Measurements from ENCODE around the gene GCA.

GCA gene

DNA sequence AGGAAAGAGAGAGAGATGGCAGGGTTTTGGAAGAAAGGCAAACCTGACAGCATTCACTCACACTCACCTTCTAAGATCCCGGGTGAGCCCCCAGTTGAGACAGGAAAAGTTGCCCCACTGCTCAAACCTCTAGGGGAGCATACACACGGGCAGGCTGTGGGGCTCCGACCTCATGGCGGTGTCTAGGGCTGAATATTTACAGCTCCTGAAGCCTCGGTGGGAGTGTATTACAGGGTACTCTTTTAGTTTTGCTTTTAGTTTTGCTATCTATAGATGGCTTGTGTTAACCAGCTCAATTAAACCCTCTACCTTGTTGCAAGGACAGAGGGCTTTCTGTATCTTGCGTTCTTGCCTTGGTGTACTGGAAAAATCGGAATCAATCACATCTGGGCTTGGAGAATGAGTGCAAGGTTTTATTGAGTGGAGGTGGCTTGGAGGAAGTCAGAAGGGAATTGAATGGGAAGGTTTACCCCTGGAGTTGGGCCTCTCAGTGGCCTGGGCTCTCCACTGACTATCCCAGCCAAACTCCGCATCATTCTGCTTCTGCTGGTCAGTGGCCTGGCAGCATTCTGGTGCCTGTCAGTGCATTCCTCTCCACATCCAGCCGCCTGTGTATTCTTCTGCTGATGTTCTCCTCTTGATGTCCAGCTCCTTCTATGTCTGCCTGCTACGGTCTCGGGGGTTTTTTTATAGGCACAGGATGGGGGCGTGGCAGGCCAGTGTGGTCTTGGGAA is 15.3 kb upstream of the GCA start:
- DNase-seq (ENCODE audit: low read depth), result no peak

DNA sequence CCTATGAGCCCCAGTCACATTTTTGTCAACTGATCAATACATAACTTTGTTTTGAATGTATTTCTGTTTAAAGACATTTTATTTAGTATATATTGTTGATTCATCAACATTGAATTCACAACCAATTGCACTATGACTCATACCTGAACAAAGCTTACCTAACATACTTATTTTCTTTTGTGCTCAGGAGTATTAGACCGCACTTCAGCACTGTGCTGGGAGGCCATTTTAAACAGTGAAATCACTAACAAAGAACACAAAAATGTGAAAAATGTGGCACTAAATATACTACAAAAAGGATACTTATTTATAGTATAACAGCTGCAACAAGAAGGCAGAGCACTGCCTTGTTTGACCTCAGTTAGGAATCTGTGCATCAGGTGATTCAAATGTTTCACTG is 13.1 kb upstream of the GCA start:
- no peak for DNase-seq (ENCODE audit: low read depth)

DNA sequence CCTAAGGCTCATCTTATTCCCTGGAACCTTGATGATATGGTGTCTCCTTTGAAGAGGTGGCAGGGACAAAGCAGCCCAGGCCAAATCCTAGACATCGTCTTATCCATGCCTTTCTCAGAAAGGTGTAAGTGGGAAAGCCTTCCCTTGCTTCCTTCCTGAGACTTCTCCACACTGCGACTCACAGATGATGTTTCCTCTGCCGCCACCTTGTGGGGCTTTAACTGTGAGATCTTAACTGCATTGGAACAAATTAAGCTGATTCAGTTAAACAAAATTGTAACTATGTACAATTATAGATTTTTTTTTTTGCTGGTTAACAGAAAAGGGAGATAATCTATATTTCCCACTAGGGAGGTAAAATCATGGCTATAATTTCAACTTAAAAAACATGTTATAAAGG is 10.0 kb upstream of the GCA start:
- no peak for DNase-seq (ENCODE audit: low read depth)

DNA sequence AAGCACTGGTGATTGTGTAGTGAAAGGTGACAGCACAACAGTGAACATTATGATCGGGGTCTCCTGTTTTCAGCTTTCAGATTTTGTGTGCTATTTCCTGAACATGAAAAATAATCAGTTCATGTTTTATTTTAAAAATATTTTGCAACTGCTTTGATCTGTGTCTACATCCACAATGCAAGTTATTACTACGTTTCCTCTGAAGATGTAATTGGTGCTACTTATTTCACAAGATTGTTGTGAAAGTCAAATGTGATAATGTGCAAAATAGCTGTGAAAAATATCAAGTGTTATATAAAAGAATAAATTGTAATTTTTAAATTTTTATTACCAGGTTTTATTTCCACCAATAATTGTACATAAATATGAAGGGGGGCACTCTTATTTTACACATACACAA is 6.1 kb upstream of the GCA start:
- DNase-seq (ENCODE audit: low read depth), result no peak

DNA sequence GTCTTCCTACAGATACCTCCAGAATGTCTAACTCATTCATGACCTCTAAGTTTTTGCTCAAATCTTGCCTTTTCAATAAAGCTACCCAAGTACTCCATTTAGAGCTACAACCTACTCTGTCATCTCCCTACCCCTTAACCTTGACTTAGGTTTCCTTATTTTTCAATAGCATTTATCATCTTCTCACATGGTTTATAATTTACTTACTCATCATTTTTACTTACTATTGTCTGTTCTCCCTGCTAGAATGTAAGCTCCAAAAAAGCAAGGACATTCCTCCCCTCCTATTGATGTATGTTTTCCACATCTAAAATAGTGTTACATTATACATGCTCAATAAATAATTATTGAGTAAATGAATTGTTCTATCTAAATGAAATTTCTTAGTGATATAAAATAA is 3.1 kb upstream of the GCA start:
- no peak for DNase-seq (ENCODE audit: low read depth)

DNA sequence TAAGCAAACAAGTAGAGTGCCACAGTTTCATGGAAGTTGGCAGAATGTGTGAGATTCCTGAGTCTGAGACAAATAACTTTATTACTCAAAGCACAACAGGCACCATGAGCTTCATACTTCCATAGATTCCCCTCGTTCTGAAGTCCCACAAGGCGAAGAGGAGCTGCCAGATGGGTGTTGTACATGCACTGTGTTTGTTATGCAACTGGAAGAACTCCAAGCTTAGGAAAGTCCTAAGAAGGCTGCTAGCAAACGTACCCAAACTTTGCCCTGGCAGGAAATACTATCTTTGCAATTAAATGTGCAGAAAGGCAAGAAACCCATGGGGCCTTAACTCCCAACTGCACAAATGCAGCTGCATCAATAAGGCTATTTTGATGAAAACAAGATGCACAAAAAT is 1.6 kb upstream of the GCA start:
- no peak for DNase-seq (ENCODE audit: low read depth)

DNA sequence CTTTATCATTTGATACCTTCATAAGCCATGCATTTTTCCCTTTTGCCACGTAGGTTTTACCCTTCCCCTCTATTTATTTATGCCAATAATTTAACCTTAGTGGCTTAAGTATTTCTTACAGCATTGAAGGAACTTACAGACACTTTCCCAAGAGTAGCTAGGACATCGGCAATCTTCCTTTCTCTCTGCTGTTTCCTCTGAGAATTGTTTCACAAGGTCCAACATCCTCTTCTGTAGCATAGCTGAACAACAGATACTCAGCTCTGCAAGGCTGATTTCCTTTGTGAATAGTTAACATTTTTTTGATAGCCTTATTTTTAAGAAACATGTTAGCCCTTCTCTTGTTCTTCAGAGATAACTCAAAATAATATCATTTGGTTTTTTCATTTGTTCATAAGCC is 1.1 kb upstream of the GCA start:
- DNase-seq (ENCODE audit: low read depth), result no peak

DNA sequence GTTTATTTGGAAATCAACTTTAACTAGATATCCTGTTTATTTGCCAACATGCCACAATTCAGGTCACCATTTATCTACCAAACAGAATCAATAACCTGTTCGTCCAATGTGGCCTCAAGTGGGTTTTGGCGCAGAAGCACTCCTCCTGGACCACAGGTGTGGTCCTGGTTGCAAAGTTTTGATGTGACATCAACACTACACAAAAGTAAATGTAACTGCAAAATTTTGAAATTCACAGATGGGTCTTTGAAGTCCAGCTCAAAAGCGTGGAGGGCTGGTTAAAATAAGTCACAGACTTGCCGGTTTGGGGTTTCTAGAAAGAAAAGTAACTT is 474 bp upstream of the GCA start:
- DNase-seq (ENCODE audit: low read depth), result no peak

DNA sequence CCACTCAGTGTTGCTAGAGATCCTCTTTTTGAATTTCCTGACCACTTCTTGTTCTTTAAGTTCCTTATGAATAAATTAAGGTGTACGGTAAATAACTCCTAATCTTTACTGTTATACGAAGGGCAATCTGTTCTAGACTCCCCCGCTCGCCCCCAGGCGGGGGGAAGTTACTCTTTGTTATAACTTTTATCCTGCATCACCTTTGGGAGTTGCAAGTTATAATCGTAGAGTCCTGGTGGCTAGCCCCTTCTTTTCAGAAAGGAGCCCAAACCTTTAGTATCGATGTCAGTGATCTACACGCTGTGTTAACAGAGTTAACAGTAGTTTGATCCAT is 652 bp downstream of the GCA start:
- DNase-seq (ENCODE audit: low read depth), result no peak

DNA sequence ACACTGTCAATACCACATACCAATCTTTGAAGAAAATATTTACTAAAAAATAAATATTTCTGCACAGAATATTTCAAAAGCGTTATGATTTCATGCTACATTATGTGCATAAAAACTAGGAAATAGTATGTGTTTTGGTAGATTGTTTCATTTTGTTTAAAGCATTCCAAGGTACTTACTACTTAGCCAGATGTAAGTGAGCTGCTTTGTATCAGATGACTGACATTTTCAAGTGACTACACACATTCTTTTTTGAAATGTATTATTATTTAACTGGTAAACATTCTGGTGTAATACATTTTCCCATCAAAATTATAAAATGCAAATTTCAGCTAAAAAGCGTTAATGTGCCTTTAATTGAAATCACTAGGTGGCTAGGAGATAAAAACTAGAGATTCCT is 21.5 kb downstream of the GCA start:
- DNase-seq (ENCODE audit: low read depth), result no peak

DNA sequence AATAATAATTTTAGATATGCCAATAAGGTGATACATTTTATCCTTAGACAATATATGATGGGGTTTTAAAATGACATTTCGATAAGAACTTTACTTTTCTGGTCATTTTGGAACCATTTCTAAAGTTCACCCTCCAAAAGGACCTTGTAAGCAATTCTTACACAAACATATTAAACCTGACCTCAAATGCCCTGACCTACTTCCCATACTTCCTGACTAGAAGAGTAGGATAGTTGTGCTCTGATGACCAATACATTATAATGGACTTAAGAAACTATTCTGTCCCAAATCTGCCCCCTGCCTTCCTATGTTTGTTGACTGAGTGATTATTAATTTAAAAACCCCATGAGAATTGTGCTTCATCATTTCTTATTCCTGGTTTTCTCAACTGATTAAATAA is 24.6 kb downstream of the GCA start:
- no peak for DNase-seq (ENCODE audit: low read depth)

DNA sequence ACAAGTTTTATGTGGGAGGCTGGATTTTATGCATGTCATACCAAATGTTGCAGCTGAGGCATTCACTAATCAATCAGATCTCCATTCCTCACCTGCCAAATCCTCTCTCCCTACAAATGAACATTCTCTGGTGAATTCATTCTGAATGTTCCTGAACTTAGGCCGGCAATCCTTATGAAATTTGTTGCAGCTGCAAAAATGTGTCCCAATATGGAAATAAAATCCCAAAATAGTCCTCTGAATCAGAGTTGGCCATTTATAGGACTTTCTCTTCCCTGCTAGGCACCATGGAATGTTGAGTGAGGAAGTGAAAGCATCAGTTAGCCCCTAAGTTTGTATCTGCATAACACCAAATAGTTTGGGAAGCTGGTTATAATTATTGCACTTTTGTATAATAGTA is 25.6 kb downstream of the GCA start:
- DNase-seq (ENCODE audit: low read depth), result no peak

DNA sequence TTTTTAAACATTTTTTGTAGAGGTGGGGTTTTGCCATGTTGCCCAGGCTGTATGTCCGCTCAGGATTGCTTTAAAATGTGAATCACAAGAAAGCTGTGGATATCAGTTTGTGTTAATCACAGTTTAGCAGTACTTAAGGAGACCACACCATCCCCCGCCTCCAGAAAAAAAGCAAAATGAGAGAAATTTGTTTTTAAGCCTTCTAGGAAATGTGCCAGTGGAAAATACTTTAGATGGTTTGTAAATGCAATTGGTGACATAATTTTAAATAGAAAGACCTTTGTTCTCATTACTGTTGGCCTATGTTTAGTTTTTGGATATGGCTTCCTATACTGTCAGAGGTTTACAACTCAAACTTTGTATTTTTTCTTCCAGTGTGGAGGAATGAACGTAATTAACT is 27.0 kb downstream of the GCA start:
- DNase-seq (ENCODE audit: low read depth), result no peak

DNA sequence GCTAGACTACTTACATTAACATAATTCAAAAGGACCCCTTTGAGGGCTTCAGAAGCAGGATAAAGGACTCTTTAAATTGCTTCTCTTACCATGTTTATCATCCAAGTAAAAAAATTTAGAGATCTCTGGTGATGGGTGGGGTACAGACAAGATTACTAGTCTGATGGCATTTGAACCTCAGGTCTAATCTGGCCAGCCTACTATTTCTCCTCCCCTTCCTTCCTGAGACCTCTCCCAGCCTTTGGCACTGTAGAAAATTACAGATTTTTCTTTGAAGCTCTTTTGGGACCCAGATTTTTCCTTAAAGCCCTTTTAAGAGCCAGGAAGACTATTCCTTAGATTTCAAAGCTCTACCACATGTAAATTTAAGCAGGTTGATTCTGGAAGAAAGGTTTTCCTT is 28.9 kb downstream of the GCA start:
- DNase-seq (ENCODE audit: low read depth), result no peak

DNA sequence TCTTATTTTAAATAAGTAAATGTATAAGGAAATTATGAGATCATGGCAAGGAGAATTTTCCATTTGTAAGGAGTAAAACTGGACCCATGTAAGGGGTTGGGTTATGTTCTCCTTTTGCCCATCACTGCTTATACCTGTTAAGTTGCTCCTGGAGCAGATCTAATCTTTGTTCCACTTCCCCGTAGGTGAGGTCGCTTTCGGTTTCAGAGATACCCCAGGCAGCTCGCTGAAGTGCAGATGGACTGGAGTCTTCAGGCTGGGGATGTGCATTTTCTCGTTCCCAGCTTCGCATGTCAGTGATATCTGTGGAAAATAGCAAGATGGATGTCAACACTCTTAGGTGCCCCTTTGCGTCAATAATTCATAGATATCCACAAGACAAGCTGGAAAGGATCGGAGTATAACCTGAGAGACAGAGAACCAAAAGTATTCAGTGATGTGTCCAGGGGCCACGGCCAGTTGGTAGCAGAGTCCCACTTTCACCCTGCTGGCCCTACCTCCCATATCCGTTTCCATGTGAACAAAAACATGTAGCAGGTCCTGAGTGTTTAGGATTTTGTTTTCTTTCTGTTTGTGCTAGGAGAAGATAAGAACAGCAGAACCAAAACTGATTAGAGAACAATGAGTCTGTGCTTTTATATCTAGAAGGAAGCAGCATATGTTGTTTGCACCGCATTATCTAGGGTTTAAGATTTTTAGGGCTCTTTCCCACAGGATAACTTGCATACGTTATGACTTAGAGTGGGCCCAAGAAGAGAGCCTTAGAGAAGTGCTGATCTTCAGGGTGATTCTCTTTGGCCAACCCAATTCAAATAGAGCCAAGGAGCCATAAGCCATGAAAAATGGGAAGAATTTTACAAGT is 36.0 kb downstream of the GCA start:
- DNase-seq (ENCODE audit: low read depth), result no peak

DNA sequence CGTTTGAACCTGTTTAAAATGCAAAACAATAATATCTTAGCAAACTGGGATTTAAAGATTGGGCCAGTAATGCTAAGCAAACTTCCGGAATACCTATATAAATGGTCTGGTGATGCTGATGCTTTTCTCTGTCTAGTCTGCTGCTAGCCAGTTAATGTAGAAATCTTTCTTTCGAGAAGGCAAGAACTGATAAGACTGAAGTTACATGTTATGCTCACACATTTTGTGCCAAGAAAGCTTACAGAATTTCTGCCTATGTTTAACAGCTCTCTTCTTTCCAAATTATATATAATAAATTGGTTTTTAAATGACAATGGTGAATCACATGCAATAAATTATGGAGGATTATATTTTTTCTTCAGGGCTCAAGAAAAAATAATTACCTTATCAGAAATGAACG is 37.9 kb downstream of the GCA start:
- no peak for DNase-seq (ENCODE audit: low read depth)

DNA sequence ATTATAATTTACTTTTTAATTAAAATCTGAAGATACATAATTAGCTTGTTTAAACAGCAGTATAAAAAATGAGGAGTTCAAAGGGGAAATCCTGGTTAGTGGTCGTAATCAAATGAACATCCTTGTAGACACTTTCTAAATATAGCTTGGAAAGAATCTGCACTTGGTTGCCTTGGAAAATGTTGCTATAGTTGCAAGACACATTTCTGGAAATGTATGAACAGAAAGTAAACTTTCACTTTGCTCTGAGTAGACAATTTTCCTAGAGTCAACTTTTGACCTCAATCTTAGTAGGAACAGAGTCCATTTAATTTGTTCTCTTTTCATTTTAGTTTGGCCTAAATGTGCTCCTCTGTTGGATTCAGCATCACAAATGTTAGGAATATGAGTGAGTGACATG is 38.3 kb downstream of the GCA start:
- DNase-seq (ENCODE audit: low read depth), result no peak

DNA sequence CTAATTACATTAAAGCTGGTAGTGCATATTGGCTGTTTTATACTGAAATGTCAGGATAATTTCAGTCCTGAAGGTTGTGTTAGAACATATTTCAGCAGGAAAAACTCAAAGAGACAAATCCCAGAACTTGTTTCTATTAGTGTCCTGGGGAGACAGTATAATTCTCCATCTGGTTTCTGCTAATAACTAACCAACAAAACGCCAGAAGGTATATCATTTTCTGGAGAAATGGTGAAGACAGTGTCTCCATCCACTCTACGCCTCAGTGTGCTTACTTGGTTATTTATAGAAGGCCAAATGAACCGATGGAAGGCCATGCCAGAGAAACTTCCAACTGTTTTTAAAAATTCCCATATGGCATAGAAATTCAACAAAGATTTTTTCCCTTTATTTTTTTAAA is 41.6 kb downstream of the GCA start:
- DNase-seq (ENCODE audit: low read depth), result no peak

DNA sequence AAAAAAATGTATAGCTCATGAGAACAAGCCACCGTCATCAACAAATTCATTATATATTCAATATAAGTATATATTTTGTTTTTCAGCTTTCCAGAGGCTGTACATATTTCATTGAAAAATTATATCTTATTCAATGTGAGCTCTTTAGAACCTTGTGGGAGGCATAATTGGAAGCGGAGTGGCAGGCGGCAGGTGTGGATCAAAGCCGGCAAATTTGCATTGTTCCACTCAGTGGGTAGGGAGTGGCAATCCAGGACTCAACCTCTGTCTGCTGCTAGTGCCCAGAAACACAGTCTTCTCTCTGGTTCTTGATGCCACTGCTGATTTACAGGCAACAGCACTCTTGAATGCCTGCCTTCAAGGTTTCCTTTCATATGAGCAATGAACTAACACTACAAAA is 46.9 kb downstream of the GCA start:
- no peak for DNase-seq (ENCODE audit: low read depth)

DNA sequence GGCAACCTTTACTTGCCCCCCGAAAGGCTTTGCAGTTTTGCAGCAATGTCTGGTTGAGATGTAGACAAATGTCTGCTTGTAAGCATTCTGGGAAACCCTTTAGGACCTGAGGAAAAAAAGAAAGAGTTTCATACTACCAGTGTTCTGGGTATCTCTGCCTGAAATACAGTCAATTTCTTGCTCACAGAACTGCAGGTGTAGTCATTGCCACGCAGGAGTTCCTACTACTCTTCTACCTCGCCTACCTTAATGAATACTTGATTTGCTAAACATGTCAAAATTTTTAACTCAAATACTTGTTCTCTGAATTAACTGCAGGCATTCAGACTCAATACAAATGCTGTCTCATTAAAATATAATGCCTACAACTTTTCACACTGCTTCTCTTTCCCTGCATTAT is 56.4 kb downstream of the GCA start:
- DNase-seq (ENCODE audit: low read depth), result no peak

DNA sequence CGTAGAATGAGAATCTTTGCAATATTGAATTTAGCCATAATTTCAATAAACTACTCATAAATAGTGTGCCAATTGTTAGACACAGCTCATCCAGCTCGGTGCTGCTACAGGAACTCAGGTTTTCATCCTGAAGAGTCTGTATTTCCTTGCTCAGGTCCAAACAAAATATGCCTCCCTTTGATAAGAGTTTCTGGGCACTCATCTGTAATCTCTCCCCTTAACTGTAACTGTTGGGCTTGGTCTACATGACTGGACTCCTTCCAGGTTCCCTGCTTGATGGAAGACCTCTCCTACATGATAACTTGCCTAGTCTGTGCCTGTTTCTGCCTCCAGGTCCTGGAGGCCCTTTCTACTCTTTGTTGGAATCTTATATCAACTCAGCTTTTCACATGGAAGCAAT is 57.9 kb downstream of the GCA start:
- no peak for DNase-seq (ENCODE audit: low read depth)

DNA sequence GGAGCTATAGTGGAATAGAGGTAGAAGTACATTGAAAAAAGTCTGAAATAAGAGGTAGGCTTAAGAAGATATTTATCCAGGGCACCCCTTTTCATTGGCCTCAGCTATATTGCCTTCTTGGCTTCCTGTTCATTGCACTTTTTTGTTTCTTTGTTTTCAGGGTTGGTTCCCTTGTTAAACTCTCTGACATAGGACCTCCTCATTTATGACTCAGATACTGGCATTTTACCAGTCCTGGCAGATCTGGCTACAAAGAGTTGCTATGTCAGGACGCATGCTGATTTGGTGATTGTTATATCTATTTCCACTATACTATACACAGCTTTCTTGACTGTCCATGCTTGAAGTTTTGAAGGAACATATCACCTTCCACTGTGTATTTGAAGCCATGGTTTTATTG is 60.0 kb downstream of the GCA start:
- DNase-seq (ENCODE audit: low read depth), result peak; percentile 12
